ENCODE data around the gene HSPG2.

The HSPG2 gene

DNA sequence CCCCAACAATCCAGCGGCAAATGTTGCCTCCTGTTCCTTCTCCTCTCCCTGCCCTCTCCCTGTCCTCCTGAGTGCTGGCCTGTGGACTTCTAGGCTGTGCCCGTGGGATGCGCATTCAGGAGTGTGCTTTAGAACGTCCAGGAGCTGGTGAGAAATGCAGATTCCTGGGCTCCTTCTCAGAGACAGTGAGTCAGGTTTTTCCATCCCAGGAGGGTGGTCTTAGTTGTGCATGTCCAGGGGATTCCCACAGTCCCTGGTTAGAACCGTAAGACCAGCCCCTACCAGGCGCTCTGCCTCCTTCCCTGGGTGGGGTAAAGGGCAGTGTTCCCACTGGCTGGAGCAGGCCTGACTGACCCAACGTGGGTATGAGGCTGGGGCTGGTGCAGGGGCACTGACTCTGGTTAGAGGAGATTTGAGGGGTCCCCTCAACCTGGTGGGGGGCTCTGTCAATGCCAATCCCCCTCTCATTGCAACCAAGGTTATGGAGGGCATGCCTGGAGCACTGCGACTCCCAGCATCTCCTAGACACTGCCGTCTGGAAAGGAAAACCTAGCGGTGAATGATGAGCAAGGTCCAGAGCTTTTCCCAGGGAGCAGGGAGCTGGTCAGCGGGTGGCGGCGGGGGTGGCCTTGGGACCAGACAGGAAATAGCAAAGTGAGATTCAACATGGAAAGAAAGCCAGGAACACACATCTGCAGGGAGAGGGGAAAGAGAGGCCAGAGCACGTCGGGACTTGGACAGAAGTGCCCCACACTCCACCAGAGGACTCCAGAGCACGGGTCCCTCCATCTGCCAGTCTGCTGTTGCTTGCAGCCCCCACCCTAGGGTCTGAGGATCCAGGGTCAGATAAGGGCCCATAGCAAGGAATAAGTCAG lies 38.5 kb downstream of the HSPG2 start:
- H3K9ac ChIP-seq (ENCODE audit: low read length), result no peak overlapping the region

DNA sequence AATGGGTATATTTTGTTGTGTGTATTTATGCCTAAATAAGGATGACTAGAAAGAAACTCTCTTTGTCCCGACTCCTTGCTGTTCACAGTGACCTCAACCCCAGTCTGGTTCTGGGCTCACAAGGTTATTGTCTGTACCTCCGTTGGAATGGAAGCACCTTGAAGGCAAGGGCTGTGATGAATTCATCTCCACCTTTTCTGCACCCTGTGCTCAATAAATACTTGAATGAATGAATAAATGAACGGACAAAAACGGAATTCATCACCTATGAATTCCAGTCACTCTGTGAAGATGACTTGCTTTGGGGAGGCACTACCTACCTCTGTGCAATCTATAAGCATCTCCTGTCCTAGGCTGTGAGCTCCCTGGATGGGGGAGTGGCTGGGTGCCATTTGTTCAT lies 39.3 kb downstream of the HSPG2 start:
- Histone ChIP-seq H3K4me2 (ENCODE audit: low read depth, low read length, poor library complexity, severe bottlenecking) (no peak overlapping the region), H3K27ac (ENCODE audit: low read depth, low read length) (no peak overlapping the region), H2AFZ (ENCODE audit: low read depth, low read length, severe bottlenecking) (no peak overlapping the region), H3K27me3 (ENCODE audit: low read length) (no peaks in the 10 kb centered on the region), H3K9me3 (ENCODE audit: insufficient read depth, low read length) (no peaks in the 10 kb centered on the region), H3K4me3 (ENCODE audit: insufficient read depth, low read length, poor library complexity, severe bottlenecking) (no peak overlapping the region), H3K79me2 (ENCODE audit: insufficient read depth, low read length) (no peaks in the 10 kb centered on the region), H3K36me3 (ENCODE audit: low read length) (no peaks in the 10 kb centered on the region), H4K20me1 (ENCODE audit: low read depth, low read length) (no peaks in the 10 kb centered on the region), H3K9ac (ENCODE audit: low read length) (no peak overlapping the region), H3F3A (ENCODE audit: insufficient read depth) (no peaks in the 10 kb centered on the region), H3K9me2 (replicated peaks; ENCODE audit: insufficient read depth, low read length) (no peaks in the 10 kb centered on the region)
- no peak for TF ChIP-seq EZH2phosphoT487 (conservative IDR thresholded peaks at IDR 0.05; ENCODE audit: low read length)
- TF ChIP-seq, protein P1, sequence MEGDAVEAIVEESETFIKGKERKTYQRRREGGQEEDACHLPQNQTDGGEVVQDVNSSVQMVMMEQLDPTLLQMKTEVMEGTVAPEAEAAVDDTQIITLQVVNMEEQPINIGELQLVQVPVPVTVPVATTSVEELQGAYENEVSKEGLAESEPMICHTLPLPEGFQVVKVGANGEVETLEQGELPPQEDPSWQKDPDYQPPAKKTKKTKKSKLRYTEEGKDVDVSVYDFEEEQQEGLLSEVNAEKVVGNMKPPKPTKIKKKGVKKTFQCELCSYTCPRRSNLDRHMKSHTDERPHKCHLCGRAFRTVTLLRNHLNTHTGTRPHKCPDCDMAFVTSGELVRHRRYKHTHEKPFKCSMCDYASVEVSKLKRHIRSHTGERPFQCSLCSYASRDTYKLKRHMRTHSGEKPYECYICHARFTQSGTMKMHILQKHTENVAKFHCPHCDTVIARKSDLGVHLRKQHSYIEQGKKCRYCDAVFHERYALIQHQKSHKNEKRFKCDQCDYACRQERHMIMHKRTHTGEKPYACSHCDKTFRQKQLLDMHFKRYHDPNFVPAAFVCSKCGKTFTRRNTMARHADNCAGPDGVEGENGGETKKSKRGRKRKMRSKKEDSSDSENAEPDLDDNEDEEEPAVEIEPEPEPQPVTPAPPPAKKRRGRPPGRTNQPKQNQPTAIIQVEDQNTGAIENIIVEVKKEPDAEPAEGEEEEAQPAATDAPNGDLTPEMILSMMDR (IDR thresholded peaks at IDR 0.05; ENCODE audit: insufficient read depth, low read length, poor library complexity, severe bottlenecking), result no peak

More for the DNA sequence above, 38.5 kb downstream of the HSPG2 start:
- Histone ChIP-seq H3K4me3 (ENCODE audit: insufficient read depth, low read length, poor library complexity, severe bottlenecking) (no peak overlapping the region), H3K9me3 (ENCODE audit: insufficient read depth, low read length) (no peaks in the 10 kb centered on the region), H3K36me3 (ENCODE audit: low read length) (no peaks in the 10 kb centered on the region), H3K27ac (ENCODE audit: low read depth, low read length) (no peak overlapping the region), H3K4me2 (ENCODE audit: low read depth, low read length, poor library complexity, severe bottlenecking) (no peak overlapping the region), H3F3A (ENCODE audit: insufficient read depth) (no peaks in the 10 kb centered on the region), H3K9me2 (replicated peaks; ENCODE audit: insufficient read depth, low read length) (no peaks in the 10 kb centered on the region), H4K20me1 (ENCODE audit: low read depth, low read length) (no peaks in the 10 kb centered on the region), H2AFZ (ENCODE audit: low read depth, low read length, severe bottlenecking) (no peak overlapping the region), H3K27me3 (ENCODE audit: low read length) (no peaks in the 10 kb centered on the region), H3K79me2 (ENCODE audit: insufficient read depth, low read length) (no peaks in the 10 kb centered on the region)
- TF ChIP-seq EZH2phosphoT487 (conservative IDR thresholded peaks at IDR 0.05; ENCODE audit: low read length), result no peak
- TF ChIP-seq, protein P1 (IDR thresholded peaks at IDR 0.05; ENCODE audit: insufficient read depth, low read length, poor library complexity, severe bottlenecking), result no peak

DNA sequence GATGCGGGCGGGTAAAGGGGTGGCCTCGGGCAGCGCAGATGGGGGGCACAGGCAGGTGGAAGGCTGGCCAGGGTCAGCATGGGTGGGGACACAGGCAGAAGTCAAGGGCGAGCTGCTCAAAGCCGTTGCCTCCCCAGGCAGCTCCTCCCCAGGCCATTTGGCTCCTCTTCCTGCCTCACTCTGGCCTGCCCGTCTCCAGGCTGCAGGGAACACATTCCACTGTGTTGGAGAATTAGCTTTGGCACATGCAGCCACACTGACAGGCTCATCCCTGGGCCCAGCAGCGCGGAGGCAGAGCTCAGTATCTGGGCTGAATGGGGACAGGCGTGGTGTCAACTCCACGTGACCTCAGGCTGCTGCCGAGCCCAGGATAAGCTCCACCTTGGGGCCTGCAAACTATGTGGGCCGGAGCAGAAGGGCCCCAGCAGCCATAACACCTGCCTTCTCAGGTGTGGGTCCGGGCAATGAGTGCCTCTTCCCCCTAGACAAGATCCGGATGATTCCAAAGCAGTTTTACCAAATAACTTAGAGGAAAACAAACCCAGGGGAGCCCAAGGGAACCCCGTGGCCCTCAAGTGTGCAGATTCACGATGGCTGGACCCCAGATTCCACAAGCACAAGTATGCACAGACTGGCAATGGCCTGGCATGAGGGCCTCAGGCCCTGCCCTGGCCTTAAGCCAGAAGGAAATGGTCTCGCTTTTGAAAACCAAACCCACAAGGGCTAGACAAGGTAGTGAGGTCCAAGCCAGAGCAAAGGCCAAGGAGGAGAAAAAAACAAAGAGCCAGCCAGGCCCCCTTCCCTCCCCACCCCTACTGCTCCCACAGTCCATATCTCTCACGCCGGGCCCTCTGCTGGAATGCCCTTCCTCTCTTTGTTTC lies 40.2 kb downstream of the HSPG2 start:
- Histone ChIP-seq H3K27ac (ENCODE audit: low read depth, low read length) (no peak overlapping the region), H3K4me2 (ENCODE audit: low read depth, low read length, poor library complexity, severe bottlenecking) (no peak overlapping the region), H3K36me3 (ENCODE audit: low read length) (no peaks in the 10 kb centered on the region), H3K27me3 (ENCODE audit: low read length) (no peaks in the 10 kb centered on the region), H2AFZ (ENCODE audit: low read depth, low read length, severe bottlenecking) (no peak overlapping the region), H4K20me1 (ENCODE audit: low read depth, low read length) (no peaks in the 10 kb centered on the region), H3K4me3 (ENCODE audit: insufficient read depth, low read length, poor library complexity, severe bottlenecking) (no peak overlapping the region), H3K79me2 (ENCODE audit: insufficient read depth, low read length) (no peaks in the 10 kb centered on the region), H3K9me3 (ENCODE audit: insufficient read depth, low read length) (no peaks in the 10 kb centered on the region), H3F3A (ENCODE audit: insufficient read depth) (no peaks in the 10 kb centered on the region), H3K9ac (ENCODE audit: low read length) (no peak overlapping the region), H3K9me2 (replicated peaks; ENCODE audit: insufficient read depth, low read length) (no peaks in the 10 kb centered on the region)
- TF ChIP-seq, protein P1 (IDR thresholded peaks at IDR 0.05; ENCODE audit: insufficient read depth, low read length, poor library complexity, severe bottlenecking), result no peak
- TF ChIP-seq EZH2phosphoT487 (conservative IDR thresholded peaks at IDR 0.05; ENCODE audit: low read length), result no peak

All from SU-DHL-6 (cell line).